GM12873 (cell line): Measurements from ENCODE around the gene TIMMDC1.

ENCODE experiments used
- CTCF ChIP-seq: IDR thresholded peaks from 2 replicates; pipeline ENCODE4 v1.5.1; 2012; ENCODE audit warnings: low read depth, mild to moderate bottlenecking, moderate library complexity, low read length, control low read depth; ENCODE audit not compliant: insufficient read depth; ENCODE audit errors: missing control alignments

Gene TIMMDC1

GRCh38 chr3:119529883-119530282, 31.5 kb downstream of the TIMMDC1 start:
- no peak for TF ChIP-seq CTCF

GRCh38 chr3:119530456-119530855, 32.1 kb downstream of the TIMMDC1 start:
- no peak for TF ChIP-seq CTCF

GRCh38 chr3:119531151-119531550, 32.8 kb downstream of the TIMMDC1 start:
- TF ChIP-seq CTCF, result no peak

GRCh38 chr3:119534296-119534695, 35.9 kb downstream of the TIMMDC1 start:
- no peak for TF ChIP-seq CTCF

- no peak for TF ChIP-seq CTCF
Measured at GRCh38 chr3:119536757-119537156, 38.4 kb downstream of the TIMMDC1 start.

- no peak for TF ChIP-seq CTCF
Measured at GRCh38 chr3:119538772-119539171, 40.4 kb downstream of the TIMMDC1 start.

- TF ChIP-seq CTCF, result no peak
Measured at GRCh38 chr3:119541547-119541946, 43.2 kb downstream of the TIMMDC1 start.
